Adrenal gland (tissue), 5 donors: ENCODE results near the gene ZDHHC17.

ENCODE experiments used
- CTCF ChIP-seq, 6 experiments: fragments of 450-650 bp in 4 of 6; fragments of 200-600 bp in 2 of 6; sonication (generic) in 1 of 6; IDR thresholded peaks; 1 replicate in 5 of 6; 2 replicates in 1 of 6; pipeline versions ENCODE4 v1.5.1 to v1.8.0; 2016 to 2021; ENCODE audit warnings: antibody characterized with exemption in 6 of 6, mild to moderate bottlenecking in 2 of 6, moderate library complexity in 1 of 6
- POLR2A ChIP-seq, 2 donors: fragments of 450-650 bp; IDR thresholded peaks; one replicate each; pipeline ENCODE4 v1.6.1; 2017; ENCODE audit warnings: antibody characterized with exemption in 2 of 2, mild to moderate bottlenecking in 2 of 2, moderate library complexity in 1 of 2
- donor health status: DM: no; HTN: no; CAD: no.

DNA sequence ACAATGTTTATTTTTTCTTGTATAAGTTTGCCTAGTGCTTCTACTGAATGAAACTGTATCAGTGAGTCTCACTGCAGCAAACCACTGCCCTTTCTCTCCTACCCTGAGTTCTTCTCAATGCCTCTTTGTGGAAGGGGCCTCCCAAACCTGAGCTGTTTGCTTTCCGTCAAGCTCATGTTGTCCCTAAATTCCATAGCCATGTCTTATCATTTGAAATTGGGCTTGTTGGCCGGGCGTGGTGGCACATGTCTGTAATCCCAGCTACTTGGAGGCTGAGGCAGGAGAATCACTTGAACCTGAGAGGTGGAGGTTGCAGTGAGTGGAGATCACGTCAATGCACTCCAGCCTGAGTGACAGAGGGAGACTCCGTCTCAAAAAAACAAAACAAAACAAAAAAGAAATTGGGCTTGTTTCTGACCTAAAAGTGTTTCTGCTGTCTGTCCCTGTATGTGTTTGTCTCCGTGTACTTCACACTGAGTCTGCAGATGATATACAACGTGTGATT lies 116.7 kb downstream of the ZDHHC17 start:
- TF ChIP-seq CTCF (IDR thresholded peaks at IDR 0.05) (no peak), POLR2A (IDR thresholded peaks at IDR 0.05) (no peak)
